IPS DF 6.9 (cell line): ENCODE data around the gene KCNJ3.
A peak's percentile ranks its signal among the peaks of the same experiment; 100 is the strongest.

Source experiments
- DNase-seq: peaks from one replicate; pipeline ENCODE4 v3.0.0-alpha.2; 2013; ENCODE audit warnings: low read depth, low spot score
- H3K27ac ChIP-seq: one replicate; pipeline ENCODE4 v1.5.1; 2013; ENCODE audit warnings: low read length, control low read depth
- H3K27me3 ChIP-seq: 2 replicates; pipeline ENCODE4 v1.6.1; 2013; ENCODE audit warnings: mild to moderate bottlenecking, low read length; ENCODE audit not compliant: control insufficient read depth, insufficient read depth
- H3K36me3 ChIP-seq: 2 replicates; pipeline ENCODE4 v1.6.1; 2013; ENCODE audit warnings: low read length; ENCODE audit not compliant: control insufficient read depth, insufficient read depth
- H3K4me1 ChIP-seq: 2 replicates; pipeline ENCODE4 v1.6.1; 2013; ENCODE audit warnings: low read length; ENCODE audit not compliant: control insufficient read depth, insufficient read depth
- H3K4me3 ChIP-seq: 2 replicates; pipeline ENCODE4 v1.5.1; 2013; ENCODE audit warnings: mild to moderate bottlenecking, low read length
- H3K9me3 ChIP-seq: 2 replicates; pipeline ENCODE4 v1.6.1; 2013; ENCODE audit warnings: low read length, inconsistent platforms; ENCODE audit not compliant: control insufficient read depth, insufficient read depth
- WGBS: extraction: QIAGEN DNeasy Blood & Tissue Kit; methylation state at CpG from one replicate; pipeline ENCODE4 v1.1.7; 2013; ENCODE audit warnings: mixed read lengths, missing lambda C conversion rate; ENCODE audit not compliant: insufficient read length, insufficient coverage; 5-methylcytosine and 5-hydroxymethylcytosine counted together

The KCNJ3 gene

GRCh38 chr2:154698296-154698720, at the start of gene KCNJ3:
KCNJ3 (plus strand) TSS chr2:154698695; CDS start chr2:154698776, 81 bp downstream.
- peak within 1 kb of the TSS; percentile 55; the same call in 1 of the 2 replicates for H3K4me3 ChIP-seq
- no CpG with 5 or more reads among the region's 16 CpGs for WGBS
- no peak for DNase-seq

GRCh38 chr2:154655499-154655898, 43.0 kb upstream of the KCNJ3 start:
- Histone ChIP-seq H3K9me3 (no peaks in the 10 kb centered on the region), H3K27ac (no peak overlapping the region), H3K4me1 (no peaks in the 10 kb centered on the region), H3K4me3 (no peak overlapping the region), H3K36me3 (no peaks in the 10 kb centered on the region), H3K27me3 (no peaks in the 10 kb centered on the region)
- DNase-seq: no peak

More at GRCh38 chr2:154698296-154698720, at the start of gene KCNJ3:
- H3K4me1 ChIP-seq: peaks cover 7% of the 10 kb centered on the region; the same call in 1 of the 2 replicates
- peaks cover 23% of the 10 kb centered on the region for H3K27me3 ChIP-seq
- H3K27ac ChIP-seq: no peak within 1 kb of the TSS
- no peaks in the 10 kb centered on the region for H3K36me3 ChIP-seq
- H3K9me3 ChIP-seq: no peaks in the 10 kb centered on the region

GRCh38 chr2:154658854-154659253, 39.6 kb upstream of the KCNJ3 start:
- no peaks in the 10 kb centered on the region for H3K27me3 ChIP-seq
- DNase-seq: no peak
- no peaks in the 10 kb centered on the region for H3K4me1 ChIP-seq
- H3K36me3 ChIP-seq: no peaks in the 10 kb centered on the region
- H3K4me3 ChIP-seq: no peak overlapping the region
- WGBS: no CpG with 5 or more reads among the region's 1 CpG
- H3K27ac ChIP-seq: no peak overlapping the region
- no peaks in the 10 kb centered on the region for H3K9me3 ChIP-seq

GRCh38 chr2:154664248-154664647, 34.2 kb upstream of the KCNJ3 start:
- no peaks in the 10 kb centered on the region for H3K36me3 ChIP-seq
- no peaks in the 10 kb centered on the region for H3K27me3 ChIP-seq
- H3K4me3 ChIP-seq: no peak overlapping the region
- no peaks in the 10 kb centered on the region for H3K4me1 ChIP-seq
- H3K27ac ChIP-seq: no peak overlapping the region
- DNase-seq: no peak
- H3K9me3 ChIP-seq: no peaks in the 10 kb centered on the region

- Histone ChIP-seq H3K27ac (no peak overlapping the region), H3K36me3 (no peaks in the 10 kb centered on the region), H3K27me3 (no peaks in the 10 kb centered on the region), H3K9me3 (no peaks in the 10 kb centered on the region), H3K4me1 (no peaks in the 10 kb centered on the region), H3K4me3 (no peak overlapping the region)
- DNase-seq: no peak
- WGBS: no CpG with 5 or more reads among the region's 1 CpG
Measured at GRCh38 chr2:154670083-154670482, 28.4 kb upstream of the KCNJ3 start.

GRCh38 chr2:154673694-154674093, 24.8 kb upstream of the KCNJ3 start:
- H3K27me3 ChIP-seq: no peaks in the 10 kb centered on the region
- no peak overlapping the region for H3K4me3 ChIP-seq
- H3K27ac ChIP-seq: no peak overlapping the region
- DNase-seq: no peak
- WGBS: no CpG with 5 or more reads among the region's 3 CpGs
- H3K4me1 ChIP-seq: no peaks in the 10 kb centered on the region
- no peaks in the 10 kb centered on the region for H3K9me3 ChIP-seq
- no peaks in the 10 kb centered on the region for H3K36me3 ChIP-seq

GRCh38 chr2:154677401-154677800, 21.1 kb upstream of the KCNJ3 start:
- Histone ChIP-seq H3K27me3 (no peaks in the 10 kb centered on the region), H3K9me3 (no peaks in the 10 kb centered on the region), H3K4me1 (no peaks in the 10 kb centered on the region), H3K36me3 (no peaks in the 10 kb centered on the region), H3K4me3 (no peak overlapping the region), H3K27ac (no peak overlapping the region)
- no CpG with 5 or more reads among the region's 3 CpGs for WGBS
- no peak for DNase-seq

- 100% methylated on average over 2 of the region's 2 CpGs for WGBS
- Histone ChIP-seq H3K4me3 (no peak overlapping the region), H3K27ac (no peak overlapping the region), H3K4me1 (no peaks in the 10 kb centered on the region), H3K36me3 (no peaks in the 10 kb centered on the region), H3K27me3 (no peaks in the 10 kb centered on the region), H3K9me3 (no peaks in the 10 kb centered on the region)
- no peak for DNase-seq
Measured at GRCh38 chr2:154681741-154682140, 16.8 kb upstream of the KCNJ3 start.

GRCh38 chr2:154686162-154686561, 12.3 kb upstream of the KCNJ3 start:
- Histone ChIP-seq H3K4me1 (no peaks in the 10 kb centered on the region), H3K36me3 (no peaks in the 10 kb centered on the region), H3K27me3 (no peaks in the 10 kb centered on the region), H3K9me3 (no peaks in the 10 kb centered on the region), H3K27ac (no peak overlapping the region), H3K4me3 (no peak overlapping the region)
- WGBS: no CpG with 5 or more reads among the region's 3 CpGs
- DNase-seq: no peak

GRCh38 chr2:154688373-154688772, 10.1 kb upstream of the KCNJ3 start:
- no peaks in the 10 kb centered on the region for H3K27me3 ChIP-seq
- H3K36me3 ChIP-seq: no peaks in the 10 kb centered on the region
- H3K4me1 ChIP-seq: no peaks in the 10 kb centered on the region
- no CpG with 5 or more reads among the region's 1 CpG for WGBS
- no peak for DNase-seq
- H3K4me3 ChIP-seq: no peak overlapping the region
- H3K9me3 ChIP-seq: no peaks in the 10 kb centered on the region
- no peak overlapping the region for H3K27ac ChIP-seq

- DNase-seq: no peak
- Histone ChIP-seq H3K36me3 (no peaks in the 10 kb centered on the region), H3K4me1 (no peaks in the 10 kb centered on the region), H3K4me3 (no peak overlapping the region), H3K9me3 (no peaks in the 10 kb centered on the region), H3K27me3 (no peaks in the 10 kb centered on the region), H3K27ac (no peak overlapping the region)
- WGBS: no CpG with 5 or more reads among the region's 1 CpG
Measured at GRCh38 chr2:154689158-154689557, 9.3 kb upstream of the KCNJ3 start.
